Neural cell (in vitro differentiated cells): ENCODE measurements around the gene ADCY2. TPM values are rescaled to one million over a fixed set of nuclear protein-coding genes. Genes with fewer than 3 reads are reported as not detected.

Source experiments
- H2AFZ ChIP-seq: fragments of 200-600, 300-800 bp; sonication (generic), shearing (Covaris generic); 2 replicates; pipeline ENCODE4 v1.6.0; 2014; ENCODE audit warnings: low read depth, mild to moderate bottlenecking, antibody characterized with exemption, low read length, moderate library complexity
- H3F3A ChIP-seq: fragments of 200-600 bp; shearing (Covaris generic); 2 replicates; pipeline ENCODE4 v1.6.1; 2016; ENCODE audit warnings: mild to moderate bottlenecking, moderate library complexity, mixed read lengths, antibody characterized with exemption, low read length; ENCODE audit not compliant: insufficient read depth, poor library complexity, severe bottlenecking
- H3K27ac ChIP-seq: fragments of 200-600, 300-800 bp; sonication (generic), shearing (Covaris generic); 2 replicates; pipeline ENCODE4 v1.5.1; 2014; ENCODE audit warnings: mild to moderate bottlenecking, low read length, moderate library complexity
- H3K27me3 ChIP-seq: fragments of 300-800, 200-600 bp; sonication (generic), shearing (Covaris generic); 2 replicates; pipeline ENCODE4 v1.6.0; 2014; ENCODE audit warnings: mild to moderate bottlenecking, low read depth, low read length, moderate library complexity; ENCODE audit not compliant: insufficient read depth
- H3K36me3 ChIP-seq: fragments of 300-800, 200-600 bp; sonication (generic), shearing (Covaris generic); 2 replicates; pipeline ENCODE4 v1.5.1; 2014; ENCODE audit warnings: mild to moderate bottlenecking, antibody characterized with exemption, low read length, moderate library complexity; ENCODE audit not compliant: insufficient read depth
- H3K4me2 ChIP-seq: fragments of 300-800, 200-600 bp; sonication (generic), shearing (Covaris generic); 2 replicates; pipeline ENCODE4 v1.6.0; 2014; ENCODE audit warnings: mild to moderate bottlenecking, low read length
- H3K4me3 ChIP-seq: fragments of 300-800, 200-600 bp; sonication (generic), shearing (Covaris generic); 2 replicates; pipeline ENCODE4 v1.5.1; 2014; ENCODE audit warnings: mild to moderate bottlenecking, low read length, moderate library complexity
- H3K79me2 ChIP-seq: fragments of 200-600 bp; shearing (Covaris generic); replicated peaks from 2 replicates; pipeline ENCODE4 v1.6.0; 2014; ENCODE audit warnings: mild to moderate bottlenecking, low read length, moderate library complexity; ENCODE audit not compliant: insufficient read depth
- H3K9ac ChIP-seq: fragments of 300-800, 200-600 bp; sonication (generic), shearing (Covaris generic); 2 replicates; pipeline ENCODE4 v1.6.1; 2016; ENCODE audit warnings: mild to moderate bottlenecking, low read length, mixed read lengths
- H3K9me2 ChIP-seq: fragments of 200-600 bp; shearing (Covaris generic); 2 replicates; pipeline ENCODE4 v1.6.1; 2016; ENCODE audit warnings: mild to moderate bottlenecking, low read length, mixed read lengths; ENCODE audit not compliant: insufficient read depth
- H3K9me3 ChIP-seq: fragments of 200-600, 300-800 bp; sonication (generic), shearing (Covaris generic); 2 replicates; pipeline ENCODE4 v1.6.1; 2016; ENCODE audit warnings: mild to moderate bottlenecking, mixed run types, low read length, moderate library complexity, mixed read lengths
- H4K20me1 ChIP-seq: fragments of 200-600 bp; shearing (Covaris generic); 2 replicates; pipeline ENCODE4 v1.6.1; 2016; ENCODE audit warnings: mild to moderate bottlenecking, mixed run types; ENCODE audit not compliant: insufficient read depth
- EP300 ChIP-seq: fragments of 450-650 bp; conservative IDR thresholded peaks from 2 replicates; pipeline ENCODE4 v1.6.1; 2014; ENCODE audit warnings: antibody characterized with exemption, mild to moderate bottlenecking, moderate library complexity; ENCODE audit not compliant: poor library complexity, severe bottlenecking
- EZH2 ChIP-seq: fragments of 200-600, 300-800 bp; shearing (Covaris generic), sonication (generic); IDR thresholded peaks from 2 replicates; pipeline ENCODE4 v1.6.1; 2014; ENCODE audit warnings: antibody characterized with exemption, low read length, borderline replicate concordance, mild to moderate bottlenecking; ENCODE audit not compliant: insufficient read depth, poor library complexity, severe bottlenecking
- MXI1 ChIP-seq: fragments of 450-650 bp; conservative IDR thresholded peaks from 2 replicates; pipeline ENCODE4 v1.6.1; 2014; ENCODE audit warnings: antibody characterized with exemption, mild to moderate bottlenecking; ENCODE audit not compliant: poor library complexity, severe bottlenecking
- POLR2AphosphoS5 ChIP-seq: IDR thresholded peaks from 2 replicates; pipeline ENCODE4 v1.6.1; 2012
- RAD21 ChIP-seq: fragments of 450-650 bp; conservative IDR thresholded peaks from 2 replicates; pipeline ENCODE4 v1.6.1; 2014; ENCODE audit warnings: antibody characterized with exemption, mild to moderate bottlenecking, moderate library complexity
- SMC3 ChIP-seq: fragments of 450-650 bp; conservative IDR thresholded peaks from 2 replicates; pipeline ENCODE4 v1.6.1; 2014; ENCODE audit warnings: antibody characterized with exemption, mild to moderate bottlenecking, moderate library complexity; ENCODE audit not compliant: poor library complexity
- TAF1 ChIP-seq: IDR thresholded peaks from 2 replicates; pipeline ENCODE4 v1.6.1; 2012; ENCODE audit warnings: low read depth
- polyA plus RNA-seq: library from polyadenylated mRNA; depleted of rRNA; stranded (reverse); fragments of >200 nt; gene quantifications from 2 replicates; pipeline ENCODE4 v1.2.3, GENCODE V29; 2014
- TF ChIP-seq, protein P1 (sequence below): IDR thresholded peaks from 2 replicates; pipeline ENCODE4 v1.6.1; 2012; ENCODE audit warnings: borderline replicate concordance
- TF ChIP-seq, protein P2 (sequence below): fragments of 450-650 bp; IDR thresholded peaks from 2 replicates; pipeline ENCODE4 v1.5.1; 2014; ENCODE audit warnings: antibody characterized with exemption, mild to moderate bottlenecking, moderate library complexity; ENCODE audit not compliant: poor library complexity, severe bottlenecking

The ADCY2 gene
- polyA plus RNA-seq, 1 donor from 2014 or later, result 1.9 TPM

DNA sequence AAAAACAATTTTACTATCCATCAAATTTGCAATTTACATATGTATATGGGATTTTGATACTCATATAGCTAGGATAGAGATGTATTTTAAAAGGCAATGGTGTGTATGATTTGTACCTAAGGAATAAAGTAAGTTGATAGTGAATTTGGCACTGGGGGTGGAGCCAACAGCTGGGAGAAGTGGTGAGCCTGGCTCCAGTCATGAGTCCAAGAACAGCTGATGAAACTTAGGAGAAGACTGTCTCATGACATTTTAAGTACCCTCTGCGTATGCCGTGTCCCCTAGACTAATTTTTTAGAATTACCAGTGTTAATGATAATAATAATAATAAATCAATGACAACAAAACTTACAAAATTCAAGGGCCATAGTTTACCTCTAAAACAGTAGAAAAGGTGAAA, 181.4 kb downstream of the ADCY2 start:
- H3K27me3 ChIP-seq, result no peaks in the 10 kb centered on the region
- no peaks in the 10 kb centered on the region for H3K9me3 ChIP-seq
- no peak overlapping the region for H3K27ac ChIP-seq
- no peaks in the 10 kb centered on the region for H3K9me2 ChIP-seq
- no peaks in the 10 kb centered on the region for H3K36me3 ChIP-seq
- no peak overlapping the region for H3K4me2 ChIP-seq
- H3K79me2 ChIP-seq, result no peaks in the 10 kb centered on the region
- TF ChIP-seq EZH2 (no peak), POLR2AphosphoS5 (no peak), SMC3 (no peak), MXI1 (no peak)
- TF ChIP-seq, protein P1, sequence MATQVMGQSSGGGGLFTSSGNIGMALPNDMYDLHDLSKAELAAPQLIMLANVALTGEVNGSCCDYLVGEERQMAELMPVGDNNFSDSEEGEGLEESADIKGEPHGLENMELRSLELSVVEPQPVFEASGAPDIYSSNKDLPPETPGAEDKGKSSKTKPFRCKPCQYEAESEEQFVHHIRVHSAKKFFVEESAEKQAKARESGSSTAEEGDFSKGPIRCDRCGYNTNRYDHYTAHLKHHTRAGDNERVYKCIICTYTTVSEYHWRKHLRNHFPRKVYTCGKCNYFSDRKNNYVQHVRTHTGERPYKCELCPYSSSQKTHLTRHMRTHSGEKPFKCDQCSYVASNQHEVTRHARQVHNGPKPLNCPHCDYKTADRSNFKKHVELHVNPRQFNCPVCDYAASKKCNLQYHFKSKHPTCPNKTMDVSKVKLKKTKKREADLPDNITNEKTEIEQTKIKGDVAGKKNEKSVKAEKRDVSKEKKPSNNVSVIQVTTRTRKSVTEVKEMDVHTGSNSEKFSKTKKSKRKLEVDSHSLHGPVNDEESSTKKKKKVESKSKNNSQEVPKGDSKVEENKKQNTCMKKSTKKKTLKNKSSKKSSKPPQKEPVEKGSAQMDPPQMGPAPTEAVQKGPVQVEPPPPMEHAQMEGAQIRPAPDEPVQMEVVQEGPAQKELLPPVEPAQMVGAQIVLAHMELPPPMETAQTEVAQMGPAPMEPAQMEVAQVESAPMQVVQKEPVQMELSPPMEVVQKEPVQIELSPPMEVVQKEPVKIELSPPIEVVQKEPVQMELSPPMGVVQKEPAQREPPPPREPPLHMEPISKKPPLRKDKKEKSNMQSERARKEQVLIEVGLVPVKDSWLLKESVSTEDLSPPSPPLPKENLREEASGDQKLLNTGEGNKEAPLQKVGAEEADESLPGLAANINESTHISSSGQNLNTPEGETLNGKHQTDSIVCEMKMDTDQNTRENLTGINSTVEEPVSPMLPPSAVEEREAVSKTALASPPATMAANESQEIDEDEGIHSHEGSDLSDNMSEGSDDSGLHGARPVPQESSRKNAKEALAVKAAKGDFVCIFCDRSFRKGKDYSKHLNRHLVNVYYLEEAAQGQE, result no peak
- TF ChIP-seq, protein P2, sequence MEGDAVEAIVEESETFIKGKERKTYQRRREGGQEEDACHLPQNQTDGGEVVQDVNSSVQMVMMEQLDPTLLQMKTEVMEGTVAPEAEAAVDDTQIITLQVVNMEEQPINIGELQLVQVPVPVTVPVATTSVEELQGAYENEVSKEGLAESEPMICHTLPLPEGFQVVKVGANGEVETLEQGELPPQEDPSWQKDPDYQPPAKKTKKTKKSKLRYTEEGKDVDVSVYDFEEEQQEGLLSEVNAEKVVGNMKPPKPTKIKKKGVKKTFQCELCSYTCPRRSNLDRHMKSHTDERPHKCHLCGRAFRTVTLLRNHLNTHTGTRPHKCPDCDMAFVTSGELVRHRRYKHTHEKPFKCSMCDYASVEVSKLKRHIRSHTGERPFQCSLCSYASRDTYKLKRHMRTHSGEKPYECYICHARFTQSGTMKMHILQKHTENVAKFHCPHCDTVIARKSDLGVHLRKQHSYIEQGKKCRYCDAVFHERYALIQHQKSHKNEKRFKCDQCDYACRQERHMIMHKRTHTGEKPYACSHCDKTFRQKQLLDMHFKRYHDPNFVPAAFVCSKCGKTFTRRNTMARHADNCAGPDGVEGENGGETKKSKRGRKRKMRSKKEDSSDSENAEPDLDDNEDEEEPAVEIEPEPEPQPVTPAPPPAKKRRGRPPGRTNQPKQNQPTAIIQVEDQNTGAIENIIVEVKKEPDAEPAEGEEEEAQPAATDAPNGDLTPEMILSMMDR, result no peak
- H3F3A ChIP-seq, result no peaks in the 10 kb centered on the region
- H2AFZ ChIP-seq, result no peak overlapping the region
- no peak overlapping the region for H3K4me3 ChIP-seq
- no peaks in the 10 kb centered on the region for H4K20me1 ChIP-seq
- H3K9ac ChIP-seq, result no peak overlapping the region

DNA sequence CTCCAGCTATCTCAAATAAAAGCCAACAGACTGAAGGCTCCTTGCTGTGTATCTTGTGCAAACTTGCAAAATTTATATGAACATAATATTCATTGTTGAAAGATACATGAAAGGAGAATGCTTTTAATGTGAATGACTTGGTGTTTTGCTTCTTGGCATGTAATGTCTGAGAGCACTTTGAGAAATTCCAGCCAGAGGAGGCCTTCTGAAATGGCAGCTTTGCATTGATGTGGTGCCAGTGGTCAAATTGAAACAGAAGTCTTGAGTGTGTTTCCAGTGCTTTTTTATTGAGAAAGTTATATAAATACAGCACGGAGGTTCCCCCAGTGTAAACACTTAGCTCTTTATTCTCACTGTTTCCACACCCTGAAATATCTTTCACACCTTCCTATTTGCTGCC, 182.1 kb downstream of the ADCY2 start:
- H3F3A ChIP-seq, result no peaks in the 10 kb centered on the region
- no peak overlapping the region for H3K4me2 ChIP-seq
- H4K20me1 ChIP-seq, result no peaks in the 10 kb centered on the region

DNA sequence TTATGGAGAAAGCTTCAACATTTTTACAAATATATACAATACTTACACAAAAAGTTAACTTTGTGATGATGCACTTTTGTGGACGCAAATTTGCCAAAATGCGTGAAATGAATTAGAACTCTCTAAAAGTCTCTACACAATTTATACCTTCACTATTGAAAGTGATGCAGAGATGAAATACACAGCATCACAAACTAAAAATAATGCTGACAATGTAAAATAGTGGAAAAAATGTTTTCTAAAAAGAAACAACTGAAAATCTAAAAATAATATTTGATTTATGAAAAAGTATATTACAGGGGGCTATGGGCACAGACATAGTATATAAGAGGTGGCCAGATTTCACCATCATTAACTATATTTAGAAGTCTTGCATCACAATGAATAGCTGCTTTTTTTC, 188.8 kb downstream of the ADCY2 start:
- Histone ChIP-seq H3F3A (no peaks in the 10 kb centered on the region), H2AFZ (no peak overlapping the region), H3K9me3 (no peaks in the 10 kb centered on the region), H3K4me3 (no peak overlapping the region), H3K27me3 (no peaks in the 10 kb centered on the region), H3K9me2 (no peaks in the 10 kb centered on the region), H3K9ac (no peak overlapping the region), H3K79me2 (no peaks in the 10 kb centered on the region), H3K36me3 (no peaks in the 10 kb centered on the region), H3K4me2 (no peak overlapping the region), H3K27ac (no peak overlapping the region), H4K20me1 (no peaks in the 10 kb centered on the region)
- TF ChIP-seq, protein P1, result no peak
- TF ChIP-seq SMC3, result no peak
- TF ChIP-seq, protein P2, result no peak
- no peak for TF ChIP-seq POLR2AphosphoS5
- TF ChIP-seq MXI1, result no peak
- no peak for TF ChIP-seq EZH2
- no peak for TF ChIP-seq TAF1
- no peak for TF ChIP-seq EP300
- TF ChIP-seq RAD21, result no peak

More for the DNA sequence above, 182.1 kb downstream of the ADCY2 start:
- Histone ChIP-seq H3K9ac (no peak overlapping the region), H3K36me3 (no peaks in the 10 kb centered on the region), H3K27ac (no peak overlapping the region), H3K4me3 (no peak overlapping the region), H3K9me3 (no peaks in the 10 kb centered on the region), H2AFZ (no peak overlapping the region), H3K27me3 (no peaks in the 10 kb centered on the region), H3K79me2 (no peaks in the 10 kb centered on the region), H3K9me2 (no peaks in the 10 kb centered on the region)
- TF ChIP-seq EZH2, result no peak
- no peak for TF ChIP-seq EP300
- TF ChIP-seq RAD21, result no peak
